ENCODE measurements around the gene TRPM6.

Gene TRPM6

GRCh38 chr9:74803376-74804017, 84.2 kb downstream of the TRPM6 start:
- DNase-seq (ENCODE audit: low read depth): no peak
- TF ChIP-seq CTCF (IDR thresholded peaks at IDR 0.05; ENCODE audit: low read length, missing control alignments): no peak
- no peak overlapping the region for H3K4me3 ChIP-seq (replicated peaks; ENCODE audit: low read depth, low read length)

- no peak for DNase-seq (ENCODE audit: low read depth)
- no peak for TF ChIP-seq CTCF (IDR thresholded peaks at IDR 0.05; ENCODE audit: low read length, missing control alignments)
These were observed 87.5 kb downstream of the TRPM6 start for GRCh38 chr9:74800226-74800625.

GRCh38 chr9:74795803-74796202, 91.9 kb downstream of the TRPM6 start:
- DNase-seq (ENCODE audit: low read depth): no peak
- no peak overlapping the region for H3K4me3 ChIP-seq (replicated peaks; ENCODE audit: low read depth, low read length)
- TF ChIP-seq CTCF (IDR thresholded peaks at IDR 0.05; ENCODE audit: low read length, missing control alignments): no peak

More at GRCh38 chr9:74800226-74800625, 87.5 kb downstream of the TRPM6 start:
- H3K4me3 ChIP-seq (replicated peaks; ENCODE audit: low read depth, low read length): no peak overlapping the region

GRCh38 chr9:74795081-74795480, 92.6 kb downstream of the TRPM6 start:
- TF ChIP-seq CTCF (IDR thresholded peaks at IDR 0.05; ENCODE audit: low read length, missing control alignments): no peak
- no peak for DNase-seq (ENCODE audit: low read depth)
- H3K4me3 ChIP-seq (replicated peaks; ENCODE audit: low read depth, low read length): no peak overlapping the region

GRCh38 chr9:74784506-74784905, 103.2 kb downstream of the TRPM6 start:
- no peak for DNase-seq (ENCODE audit: low read depth)
- no peak for TF ChIP-seq CTCF (IDR thresholded peaks at IDR 0.05; ENCODE audit: low read length, missing control alignments)
- H3K4me3 ChIP-seq (replicated peaks; ENCODE audit: low read depth, low read length): no peak overlapping the region

GRCh38 chr9:74783408-74783807, 104.3 kb downstream of the TRPM6 start:
- DNase-seq (ENCODE audit: low read depth): peak; percentile 25
- no peak overlapping the region for H3K4me3 ChIP-seq (replicated peaks; ENCODE audit: low read depth, low read length)
- TF ChIP-seq CTCF (IDR thresholded peaks at IDR 0.05; ENCODE audit: low read length, missing control alignments): no peak
